ENCODE results near the gene PRKCE. TPM values are rescaled to one million over a fixed set of nuclear protein-coding genes. Genes with fewer than 3 reads are reported as not detected.

The PRKCE gene
- total and polyA plus RNA-seq, 2 experiments from 2014 or later: 0.94 to 1.2 TPM

- Mint-ChIP-seq H3K27me3 (ENCODE audit: insufficient read depth, low read depth, poor library complexity) (peaks cover 1% of the 10 kb centered on the region), H3K27ac (no peak overlapping the region), H3K36me3 (ENCODE audit: low read depth) (peaks cover 2% of the 10 kb centered on the region; the same call in 1 of the 3 replicates), H3K4me1 (no peaks in the 10 kb centered on the region; the same call in 2 of the 3 replicates), H3K4me3 (no peak overlapping the region), H3K9me3 (peaks cover 11% of the 10 kb centered on the region)
- DNase-seq (ENCODE audit: low spot score): no peak
- Histone ChIP-seq H3K27me3 (ENCODE audit: insufficient read depth) (no peaks in the 10 kb centered on the region), H3K9me2 (ENCODE audit: insufficient read depth) (no peaks in the 10 kb centered on the region), H2AFZ (no peak overlapping the region), H3K36me3 (ENCODE audit: insufficient read depth) (0 out of 2 replicates have a peak, but pooled peaks cover 6% of the 10 kb centered on the region), H3F3A (replicated peaks; ENCODE audit: low read depth) (no peaks in the 10 kb centered on the region), H4K20me1 (replicated peaks; ENCODE audit: insufficient read depth) (no peaks in the 10 kb centered on the region), H3K4me1 (ENCODE audit: insufficient read depth) (no peaks in the 10 kb centered on the region), H3K27ac (ENCODE audit: low read depth) (no peak overlapping the region), H3K4me2 (no peak overlapping the region), H3K79me2 (replicated peaks; ENCODE audit: insufficient read depth) (no peaks in the 10 kb centered on the region), H3K4me3 (no peak overlapping the region)
- no peak for ATAC-seq
- TF ChIP-seq JUNB (IDR thresholded peaks at IDR 0.05; ENCODE audit: unreplicated experiment) (no peak), ZNF462 (CRISPR knock-in tag; IDR thresholded peaks at IDR 0.05) (no peak), POLR2AphosphoS5 (IDR thresholded peaks at IDR 0.05; ENCODE audit: low read depth) (no peak), ZNF114 (CRISPR knock-in tag; IDR thresholded peaks at IDR 0.05) (no peak), REST (IDR thresholded peaks at IDR 0.05; ENCODE audit: unreplicated experiment) (no peak), CTCF (conservative IDR thresholded peaks at IDR 0.05; ENCODE audit: low read depth in 2 of 2) (no peak), NANOG (IDR thresholded peaks at IDR 0.05; ENCODE audit: borderline replicate concordance) (no peak), STAT1 (IDR thresholded peaks at IDR 0.05; ENCODE audit: unreplicated experiment) (no peak), ETS1 (IDR thresholded peaks at IDR 0.05) (no peak), EZH2 (IDR thresholded peaks at IDR 0.05; ENCODE audit: low read depth, unreplicated experiment) (no peak), EZH2phosphoT487 (IDR thresholded peaks at IDR 0.05; ENCODE audit: unreplicated experiment) (no peak), CREB1 (CRISPR knock-in tag; IDR thresholded peaks at IDR 0.05; ENCODE audit: low read depth) (no peak), ZNF331 (CRISPR knock-in tag; IDR thresholded peaks at IDR 0.05; ENCODE audit: low read depth) (no peak)
Measured at GRCh38 chr2:45872211-45872610, 220.7 kb downstream of the PRKCE start.
